PC-9 (cell line): ENCODE data around the gene SSC5D.

Source experiments
- EZH2 ChIP-seq: fragments of 200-600 bp; sonication (generic); IDR thresholded peaks from 2 replicates; pipeline ENCODE4 v1.8.0; 2017; ENCODE audit warnings: antibody characterized with exemption, low read depth
- TF ChIP-seq, protein P1 (sequence below): fragments of 200-600 bp; sonication (generic); conservative IDR thresholded peaks from 2 replicates; pipeline ENCODE4 v1.6.1; 2017; ENCODE audit warnings: mixed run types, antibody characterized with exemption, mild to moderate bottlenecking, moderate library complexity

- TF ChIP-seq, protein P1, sequence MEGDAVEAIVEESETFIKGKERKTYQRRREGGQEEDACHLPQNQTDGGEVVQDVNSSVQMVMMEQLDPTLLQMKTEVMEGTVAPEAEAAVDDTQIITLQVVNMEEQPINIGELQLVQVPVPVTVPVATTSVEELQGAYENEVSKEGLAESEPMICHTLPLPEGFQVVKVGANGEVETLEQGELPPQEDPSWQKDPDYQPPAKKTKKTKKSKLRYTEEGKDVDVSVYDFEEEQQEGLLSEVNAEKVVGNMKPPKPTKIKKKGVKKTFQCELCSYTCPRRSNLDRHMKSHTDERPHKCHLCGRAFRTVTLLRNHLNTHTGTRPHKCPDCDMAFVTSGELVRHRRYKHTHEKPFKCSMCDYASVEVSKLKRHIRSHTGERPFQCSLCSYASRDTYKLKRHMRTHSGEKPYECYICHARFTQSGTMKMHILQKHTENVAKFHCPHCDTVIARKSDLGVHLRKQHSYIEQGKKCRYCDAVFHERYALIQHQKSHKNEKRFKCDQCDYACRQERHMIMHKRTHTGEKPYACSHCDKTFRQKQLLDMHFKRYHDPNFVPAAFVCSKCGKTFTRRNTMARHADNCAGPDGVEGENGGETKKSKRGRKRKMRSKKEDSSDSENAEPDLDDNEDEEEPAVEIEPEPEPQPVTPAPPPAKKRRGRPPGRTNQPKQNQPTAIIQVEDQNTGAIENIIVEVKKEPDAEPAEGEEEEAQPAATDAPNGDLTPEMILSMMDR, result no peak
- no peak for TF ChIP-seq EZH2
Observed at GRCh38 chr19:55495646-55496349, 7.6 kb downstream of the SSC5D start.
